Hematopoietic multipotent progenitor cell treated with erythropoietin and hydrocortisone succinate and interleukin-3 and kit ligand, for 4 days (in vitro differentiated cells): ENCODE results near the gene DCUN1D2.
A peak's percentile ranks its signal among the peaks of the same experiment; 100 is the strongest.
"Not testable (repeated sequence)": the region's sequence is repeated elsewhere in the genome, so short reads cannot be mapped to it uniquely, and the experiment has no call there.

Experiments
- DNase-seq: peaks from one replicate; pipeline ENCODE4 v3.0.0-alpha.2; 2015

The DCUN1D2 gene

DNA sequence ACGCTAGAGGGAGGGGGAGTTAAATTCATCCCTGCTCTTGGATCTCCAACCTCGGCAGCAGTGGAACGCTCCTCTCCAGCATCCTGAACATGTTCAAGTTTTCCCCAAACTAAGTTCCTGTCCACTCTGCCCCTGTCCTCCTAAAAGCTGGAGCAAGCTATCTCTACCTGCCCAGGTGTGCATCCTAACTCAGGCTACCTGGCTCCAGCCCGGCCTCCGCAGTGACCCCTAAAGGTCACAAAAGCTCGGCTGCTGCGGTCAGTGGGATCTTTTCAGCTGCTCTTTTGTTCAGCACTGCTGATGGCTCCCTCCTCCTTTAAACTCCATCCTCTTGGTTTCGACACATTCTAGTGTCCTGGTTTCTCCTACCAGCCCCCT is 1.4 kb downstream of the DCUN1D2 start:
- no peak for DNase-seq

GRCh38 chr13:113488283-113488682 is 2.2 kb downstream of the DCUN1D2 start:
- DNase-seq = peak; percentile 27

DNA sequence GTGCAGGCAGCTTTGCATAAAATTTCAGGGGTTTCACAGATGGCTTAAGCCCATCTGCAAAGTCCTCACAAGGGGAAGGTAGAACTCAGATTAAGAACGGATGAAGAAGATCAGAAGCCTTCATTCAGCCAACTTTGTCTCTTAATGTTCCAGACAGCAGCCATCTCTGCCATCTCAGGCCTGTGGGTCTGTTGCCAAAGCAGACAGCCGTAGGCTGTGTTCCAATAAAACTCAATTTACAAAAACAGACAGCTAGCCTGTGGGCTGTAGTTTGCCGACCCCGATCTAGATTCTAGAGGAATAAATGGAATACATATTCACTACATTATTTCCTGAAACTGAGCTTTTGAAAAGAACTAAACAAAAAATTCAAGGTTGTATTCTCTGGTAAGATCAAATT is 3.8 kb downstream of the DCUN1D2 start:
- DNase-seq = no peak

- no peak for DNase-seq
Observed at GRCh38 chr13:113485545-113485944, 5.0 kb downstream of the DCUN1D2 start.

GRCh38 chr13:113483504-113484293 is 6.8 kb downstream of the DCUN1D2 start:
- no peak for DNase-seq

- no peak for DNase-seq
Observed at GRCh38 chr13:113483081-113483480, 7.4 kb downstream of the DCUN1D2 start.

GRCh38 chr13:113479179-113479578 is 11.3 kb downstream of the DCUN1D2 start:
- no peak for DNase-seq

DNA sequence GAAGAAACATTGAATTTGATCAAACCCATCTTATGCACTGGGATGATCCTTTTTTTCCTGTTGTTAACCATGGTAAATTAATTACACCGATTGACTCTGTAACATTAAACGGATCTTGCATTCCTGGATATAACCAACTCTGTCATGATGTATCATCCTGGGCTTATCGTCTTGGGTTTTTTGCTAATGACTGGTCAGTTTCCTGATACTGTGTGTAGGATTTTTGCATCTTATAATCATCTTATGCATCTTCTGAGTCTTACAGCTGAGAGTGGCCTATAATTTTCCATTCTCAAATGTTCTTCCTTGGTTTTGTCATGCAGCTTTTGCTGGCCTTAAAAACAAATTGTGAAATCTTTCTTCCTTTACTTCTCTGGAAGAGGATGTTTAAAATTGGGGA is 12.8 kb downstream of the DCUN1D2 start:
- no peak for DNase-seq

DNA sequence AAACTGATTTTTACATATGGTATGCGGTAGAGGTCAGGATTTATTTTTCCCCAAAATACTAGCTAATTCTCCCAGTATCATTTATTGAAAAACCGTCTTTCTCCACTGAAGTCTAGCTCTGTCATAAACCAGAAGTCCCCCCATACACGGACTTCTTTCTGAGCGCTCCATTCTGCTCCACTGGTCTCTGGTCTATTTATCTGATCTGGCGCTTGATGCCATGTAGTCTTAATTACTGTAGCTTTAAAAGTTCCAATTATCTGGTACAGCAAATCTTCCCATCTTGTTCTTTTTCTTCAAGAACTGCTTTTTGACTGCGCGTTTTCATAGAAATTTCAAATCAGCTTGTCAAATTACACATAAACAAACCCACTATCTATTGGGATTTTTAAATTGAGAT is 13.7 kb downstream of the DCUN1D2 start:
- DNase-seq = no peak

- DNase-seq = no peak
Observed at GRCh38 chr13:113475911-113476310, 14.6 kb downstream of the DCUN1D2 start.

DNA sequence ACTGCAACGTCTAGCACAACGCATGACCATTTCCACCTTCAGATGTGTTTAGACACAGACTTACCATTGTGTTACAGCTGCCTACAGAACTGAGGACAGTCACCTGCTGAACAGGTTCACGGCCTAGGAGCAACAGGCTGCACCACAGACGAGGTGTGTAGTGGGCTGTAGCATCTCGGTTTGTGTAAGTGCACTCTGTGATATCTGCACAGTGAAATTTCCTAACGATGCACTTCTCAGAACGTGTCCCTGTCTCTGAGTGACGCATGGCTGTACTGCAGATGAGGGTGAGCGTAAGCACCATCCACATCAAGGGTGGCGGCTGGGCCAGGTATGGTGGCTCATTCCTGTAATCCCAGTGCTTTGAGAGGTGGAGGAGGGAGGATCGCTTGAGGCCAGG is 15.2 kb downstream of the DCUN1D2 start:
- DNase-seq = no peak

GRCh38 chr13:113474179-113474578 is 16.3 kb downstream of the DCUN1D2 start:
- peak; percentile 60 for DNase-seq

- DNase-seq = no peak
Observed at GRCh38 chr13:113472355-113473025, 18.0 kb downstream of the DCUN1D2 start.

- no peak for DNase-seq
Observed at GRCh38 chr13:113471844-113472243, 18.7 kb downstream of the DCUN1D2 start.

GRCh38 chr13:113470635-113471163 is 19.8 kb downstream of the DCUN1D2 start:
- not testable (repeated sequence) for DNase-seq

DNA sequence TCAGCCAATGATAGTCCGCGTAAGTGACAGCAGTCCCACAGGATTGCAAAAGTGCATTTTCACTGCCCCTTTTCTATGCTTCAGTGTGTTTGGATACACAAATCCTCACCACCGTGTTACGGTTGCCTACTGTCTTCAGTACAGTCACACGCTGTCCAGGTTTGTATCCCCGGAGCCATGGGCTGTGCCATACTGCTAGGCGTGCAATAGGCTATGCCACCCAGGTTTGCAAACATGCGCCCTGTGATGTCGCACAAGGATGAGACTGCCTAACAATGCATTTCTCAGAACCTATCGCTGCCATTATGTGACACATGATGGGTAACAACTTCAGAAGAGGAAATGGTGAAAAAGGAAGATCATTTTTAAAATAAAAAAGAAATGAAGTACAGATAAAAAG is 20.4 kb downstream of the DCUN1D2 start:
- DNase-seq = no peak

GRCh38 chr13:113469582-113469981 is 20.9 kb downstream of the DCUN1D2 start:
- DNase-seq = no peak

DNA sequence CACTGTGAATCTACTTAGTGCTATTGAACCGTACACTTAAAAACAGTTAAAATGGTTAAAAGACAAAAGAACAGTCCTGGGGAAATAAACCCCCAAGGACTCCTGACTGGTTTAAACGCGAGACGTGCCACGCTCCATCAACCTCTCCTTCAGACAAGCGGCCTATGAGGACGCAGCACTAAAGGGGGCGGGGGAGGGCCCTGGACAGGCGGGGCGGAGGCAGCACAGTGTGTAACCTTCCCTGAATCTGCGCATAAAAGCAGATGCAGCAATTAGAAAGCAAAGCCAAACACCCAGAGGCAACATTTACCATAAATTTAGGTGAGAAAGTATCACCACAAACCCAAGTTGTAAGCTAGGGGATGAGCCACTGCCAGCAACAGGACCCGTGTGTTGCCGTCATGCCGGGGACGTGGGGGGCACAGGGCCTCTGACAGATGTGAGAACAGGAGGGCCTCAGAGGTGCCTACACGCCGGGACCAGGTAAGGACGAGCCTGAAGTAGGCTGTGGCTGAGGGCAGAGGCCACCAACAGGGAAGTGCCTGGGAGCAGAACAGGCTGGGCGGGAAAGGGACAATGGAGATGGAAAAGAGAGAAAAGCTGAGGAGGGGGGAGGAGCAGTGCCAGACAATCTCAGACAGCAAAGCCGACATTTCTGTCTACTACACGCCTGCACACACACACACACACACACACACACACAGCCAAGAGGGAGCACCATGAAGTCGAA is 21.9 kb downstream of the DCUN1D2 start:
- DNase-seq = no peak

GRCh38 chr13:113468029-113468428 is 22.5 kb downstream of the DCUN1D2 start:
- no peak for DNase-seq

- DNase-seq = no peak
Observed at GRCh38 chr13:113466383-113466782, 24.1 kb downstream of the DCUN1D2 start.

DNA sequence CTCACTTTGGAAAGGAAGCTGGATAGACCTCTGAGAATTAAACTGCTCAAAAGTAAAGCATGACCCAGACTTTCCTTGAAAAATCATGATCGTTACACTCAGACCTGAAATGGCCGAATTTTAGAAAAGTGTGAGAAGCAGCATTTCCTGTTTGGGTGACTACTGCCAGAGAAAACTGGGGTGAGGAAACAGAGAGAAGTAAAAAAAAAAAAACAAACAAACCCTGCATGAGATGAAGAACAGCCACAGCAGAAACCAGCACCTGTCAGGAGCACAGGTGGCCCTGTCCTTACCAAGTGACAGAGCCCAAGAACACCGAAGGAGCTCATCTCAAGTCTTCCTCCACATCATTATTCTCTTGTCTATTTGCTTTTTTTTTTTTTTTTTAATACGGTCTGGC is 25.2 kb downstream of the DCUN1D2 start:
- DNase-seq = no peak

- no peak for DNase-seq
Observed at GRCh38 chr13:113464476-113464875, 26.0 kb downstream of the DCUN1D2 start.

GRCh38 chr13:113461022-113461751 is 29.3 kb downstream of the DCUN1D2 start:
- DNase-seq = no peak
